HG02571 (cell line): ENCODE data around the gene LRRC51.

ENCODE experiments used
- ATAC-seq: cut with Tn5 transposase; IDR thresholded peaks from one replicate; pipeline ENCODE4 v1.9.1; 2021; ENCODE audit warnings: mild to moderate bottlenecking, moderate library complexity; ENCODE audit not compliant: unreplicated experiment

The LRRC51 gene

DNA sequence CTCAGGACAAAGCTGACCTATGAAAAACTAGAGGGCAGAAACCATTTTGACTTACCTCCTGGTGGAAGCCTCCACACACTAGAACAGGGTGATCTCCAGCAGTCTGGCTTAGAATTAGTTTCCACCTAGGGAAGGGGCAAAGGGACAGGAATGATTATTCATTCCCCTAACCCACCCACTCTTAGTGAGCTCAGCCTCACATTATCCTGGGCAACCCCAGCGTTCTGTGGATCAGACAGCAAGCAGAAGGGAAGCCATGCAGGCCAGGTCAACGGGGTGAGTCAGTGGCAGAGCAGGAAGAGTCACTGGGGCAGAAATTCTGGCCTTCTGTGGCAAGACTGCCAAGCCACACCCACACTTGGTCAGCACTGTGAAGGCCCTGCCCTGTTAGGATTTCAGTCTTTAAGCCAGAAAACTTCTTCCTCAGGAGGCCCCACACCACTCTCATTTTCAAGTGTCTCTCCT is 10.8 kb upstream of the LRRC51 start:
- no peak for ATAC-seq

DNA sequence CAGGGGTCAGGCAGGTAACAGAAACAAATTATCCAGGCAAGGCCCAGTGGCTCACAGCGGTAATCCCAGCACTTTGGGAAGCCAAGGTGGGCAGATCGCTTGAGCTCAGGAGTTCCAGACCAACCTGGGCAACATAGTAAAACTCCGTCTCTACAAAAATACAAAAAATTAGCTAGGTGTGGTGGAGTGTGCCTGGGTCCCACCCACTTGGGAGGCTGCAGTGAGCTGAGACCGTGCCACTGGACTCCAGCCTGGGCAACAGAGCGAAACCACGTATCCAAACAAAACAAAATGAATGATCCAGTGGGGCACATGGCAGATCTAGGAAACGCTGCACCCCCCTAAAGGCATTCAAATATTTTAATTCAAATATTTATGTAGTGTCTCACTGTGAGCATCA is 10.2 kb upstream of the LRRC51 start:
- ATAC-seq = no peak

DNA sequence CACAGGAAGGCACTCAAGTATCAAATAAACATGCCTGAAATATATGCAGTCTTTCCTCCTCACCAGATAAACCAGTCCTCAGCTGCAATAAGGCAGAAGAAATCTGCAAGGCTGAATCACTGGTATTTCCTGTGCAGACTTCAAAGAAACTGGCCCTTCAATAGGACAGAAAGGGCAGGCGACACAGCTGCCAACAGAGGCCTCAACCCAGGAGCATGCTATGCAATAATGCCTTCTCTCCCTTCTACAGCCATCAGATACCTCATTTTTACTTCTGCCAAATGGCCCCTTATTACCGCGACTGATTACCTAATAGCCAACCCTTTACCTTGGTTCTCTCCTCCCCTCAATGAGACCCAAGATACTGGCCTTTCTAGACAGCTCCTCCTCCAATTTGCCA is 8.3 kb upstream of the LRRC51 start:
- ATAC-seq = no peak

DNA sequence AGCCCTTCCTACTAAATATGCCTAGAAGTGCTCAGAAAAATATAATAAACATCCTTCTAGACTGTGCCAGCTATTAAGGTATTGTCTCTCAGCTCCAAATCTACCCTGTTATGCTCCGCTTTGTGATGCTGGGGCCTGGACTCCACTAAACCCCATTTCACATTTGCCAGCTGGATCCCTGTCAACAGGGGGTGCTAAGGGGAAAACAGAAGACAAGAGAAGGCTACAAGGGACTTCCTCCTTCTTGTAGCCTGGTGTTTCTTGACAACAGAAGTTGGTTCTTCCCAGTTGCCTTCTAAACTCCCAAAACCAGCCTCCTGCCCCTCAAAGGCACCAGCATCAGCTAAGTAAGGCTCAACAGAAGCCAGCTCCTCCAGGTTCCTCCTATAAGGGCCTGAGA is 5.5 kb upstream of the LRRC51 start:
- ATAC-seq = no peak

DNA sequence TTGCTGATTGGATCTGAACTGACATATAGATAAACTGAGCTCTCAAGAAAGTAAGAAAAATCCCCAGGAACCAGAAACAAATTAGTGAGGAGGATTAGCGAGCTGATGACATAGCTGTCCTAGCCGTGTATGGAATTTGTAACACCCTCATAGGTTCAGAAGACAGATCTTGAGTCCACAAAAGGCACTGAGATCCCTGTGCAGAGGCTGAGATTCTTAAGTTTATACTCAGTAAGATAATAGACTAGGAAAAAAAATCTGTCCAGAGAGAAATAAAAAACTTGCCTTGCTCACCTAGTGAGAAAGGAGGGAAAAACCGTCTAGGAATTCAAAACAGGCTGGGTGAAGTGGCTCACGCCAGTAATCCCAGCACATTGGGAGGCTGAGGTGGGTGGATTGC is 4.9 kb upstream of the LRRC51 start:
- no peak for ATAC-seq

DNA sequence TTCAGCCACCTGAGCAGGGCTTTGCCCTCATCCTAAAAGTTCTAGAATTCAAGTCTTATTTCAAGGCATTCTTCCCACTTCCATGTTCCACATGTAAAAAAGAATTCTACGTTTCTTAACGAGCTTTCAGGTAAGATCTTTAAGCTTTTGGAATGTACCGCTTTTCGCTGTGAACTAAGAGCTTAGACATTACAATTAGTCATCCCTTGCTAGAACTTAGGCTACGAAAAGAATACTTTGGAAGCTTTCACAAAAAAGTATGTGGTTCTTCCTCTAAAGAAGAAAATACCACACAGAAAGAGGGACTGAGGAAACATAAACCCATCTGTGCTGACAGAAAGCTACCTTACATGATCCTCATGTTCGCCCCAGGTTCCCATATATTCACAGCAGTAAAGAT is 2.2 kb upstream of the LRRC51 start:
- no peak for ATAC-seq

DNA sequence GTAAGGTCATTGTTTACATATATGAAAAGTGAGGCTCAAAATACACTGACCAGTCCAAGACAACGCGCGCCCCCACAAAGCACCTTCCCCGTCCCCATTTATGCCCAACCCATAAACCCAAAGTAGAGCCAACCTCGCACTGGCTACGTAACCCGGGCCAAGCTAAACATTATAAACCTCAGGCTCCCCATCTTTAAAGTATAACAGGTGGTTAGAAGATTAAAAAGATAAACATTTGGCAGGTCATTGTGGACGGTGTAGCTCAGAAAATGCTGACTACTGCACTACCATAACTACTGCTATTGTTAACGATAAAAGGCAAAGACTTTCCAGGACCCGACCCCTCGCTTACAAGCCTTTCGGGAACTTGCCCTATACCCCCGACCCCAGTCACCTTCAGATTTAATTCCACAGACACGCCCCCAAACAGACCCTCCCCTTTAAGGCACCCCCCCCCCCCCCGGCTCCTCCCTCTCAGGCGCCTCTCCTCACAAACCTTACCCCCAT is 778 bp upstream of the LRRC51 start:
- no peak for ATAC-seq

DNA sequence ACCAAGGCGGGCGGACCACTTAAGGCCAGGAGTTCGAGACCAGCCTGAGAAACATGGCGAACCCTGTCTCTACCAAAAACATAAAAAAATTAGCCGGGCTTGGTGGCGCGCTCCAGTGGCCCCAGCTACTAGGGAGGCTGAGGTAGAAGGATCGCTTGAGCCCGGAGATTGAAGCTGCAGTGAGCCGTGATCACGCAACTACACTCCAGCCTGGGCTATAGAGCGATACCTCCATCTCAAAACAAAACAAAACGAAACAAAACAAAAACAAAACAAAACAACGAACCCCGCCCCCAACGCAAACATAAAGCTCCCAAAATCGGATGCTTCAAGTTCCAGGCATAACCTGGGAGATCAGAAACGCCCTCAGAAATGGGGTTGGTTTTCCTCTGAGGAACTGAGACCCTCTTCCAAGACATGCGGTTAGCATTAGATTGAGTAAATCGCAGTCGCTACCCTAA is 564 bp downstream of the LRRC51 start:
- no peak for ATAC-seq

DNA sequence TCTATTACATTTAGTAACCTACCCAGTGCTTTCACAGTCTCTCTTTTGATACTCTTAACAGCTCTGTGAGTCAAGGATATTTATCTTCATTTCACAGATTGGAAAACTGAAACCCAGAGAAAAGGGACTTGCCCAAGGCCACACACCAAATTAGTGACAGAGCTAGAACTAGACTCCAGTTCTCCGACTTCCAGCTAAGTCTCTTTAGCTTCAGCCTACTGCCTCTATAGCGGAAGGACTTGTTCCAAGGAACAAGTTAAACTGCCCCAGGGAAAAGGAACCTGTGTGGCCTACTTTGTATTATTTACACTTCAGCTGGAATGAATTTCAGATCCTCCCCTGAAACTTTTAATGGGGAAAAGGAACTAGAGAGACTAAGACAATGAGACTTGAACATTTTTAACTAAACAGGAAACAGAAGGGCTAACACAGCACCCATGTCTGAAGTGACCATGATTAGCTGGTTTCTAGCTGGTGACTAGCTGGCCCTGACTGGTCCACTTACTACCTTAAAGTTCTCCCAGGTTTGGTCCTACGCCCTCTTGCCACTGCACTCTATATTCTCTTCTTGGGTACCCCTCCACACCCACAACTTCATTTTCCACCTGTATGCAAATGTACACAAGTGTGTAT is 1.3 kb downstream of the LRRC51 start:
- ATAC-seq = no peak

DNA sequence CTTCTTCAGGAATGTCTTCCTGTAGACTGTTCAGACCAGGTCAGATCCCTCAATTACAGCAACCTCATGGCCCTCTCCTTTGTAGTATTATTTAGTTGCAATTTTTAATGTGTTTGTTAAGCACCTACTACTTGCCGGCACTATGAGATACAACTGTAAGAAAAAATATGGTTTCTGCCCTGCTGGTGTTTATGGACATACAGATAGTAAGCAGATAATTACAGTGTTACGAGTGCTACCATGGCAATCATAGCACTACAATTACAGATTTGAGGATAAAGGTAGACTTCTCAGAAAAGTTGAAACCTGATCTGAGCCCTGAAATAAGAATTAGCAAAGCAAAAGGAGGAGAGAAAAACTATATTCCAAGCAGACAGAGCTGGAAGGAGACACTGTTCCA is 2.8 kb downstream of the LRRC51 start:
- no peak for ATAC-seq

DNA sequence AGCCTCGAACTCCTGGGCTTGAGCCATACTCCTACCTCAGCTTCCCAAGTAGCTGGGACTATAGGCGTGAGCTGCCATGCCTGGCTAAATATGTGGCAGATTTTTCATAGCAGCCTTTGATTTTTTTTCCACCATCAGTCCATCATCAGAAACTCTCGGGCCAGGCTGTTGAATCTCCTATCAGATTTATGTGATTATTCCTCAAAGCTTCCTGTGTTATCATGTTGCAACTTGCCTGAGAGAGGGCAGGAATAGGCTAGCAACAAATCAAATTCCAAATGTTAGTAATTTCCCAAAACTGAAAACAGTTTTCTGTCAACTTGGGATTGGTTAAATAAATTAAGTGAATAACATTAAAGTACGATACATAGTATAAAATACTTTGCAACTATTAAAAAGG is 3.4 kb downstream of the LRRC51 start:
- ATAC-seq = no peak

DNA sequence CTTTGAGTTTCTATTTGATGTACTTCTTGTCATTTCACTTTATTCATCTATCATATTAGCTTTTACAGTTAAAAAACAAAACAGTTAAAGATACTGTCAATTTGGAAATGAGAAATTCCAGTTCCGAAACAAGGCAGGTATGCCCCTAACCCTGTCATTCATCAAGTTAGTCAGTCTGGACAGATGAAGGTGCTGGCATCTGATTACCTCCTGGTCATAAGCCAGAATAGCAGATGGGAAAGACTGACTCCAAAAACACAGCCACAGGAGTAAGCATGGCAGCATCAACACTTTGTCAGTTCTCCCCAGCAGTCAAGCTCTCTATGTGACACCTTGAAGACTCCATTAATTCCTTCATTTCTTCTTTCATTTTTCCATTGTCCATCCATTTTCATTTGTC is 4.3 kb downstream of the LRRC51 start:
- no peak for ATAC-seq

DNA sequence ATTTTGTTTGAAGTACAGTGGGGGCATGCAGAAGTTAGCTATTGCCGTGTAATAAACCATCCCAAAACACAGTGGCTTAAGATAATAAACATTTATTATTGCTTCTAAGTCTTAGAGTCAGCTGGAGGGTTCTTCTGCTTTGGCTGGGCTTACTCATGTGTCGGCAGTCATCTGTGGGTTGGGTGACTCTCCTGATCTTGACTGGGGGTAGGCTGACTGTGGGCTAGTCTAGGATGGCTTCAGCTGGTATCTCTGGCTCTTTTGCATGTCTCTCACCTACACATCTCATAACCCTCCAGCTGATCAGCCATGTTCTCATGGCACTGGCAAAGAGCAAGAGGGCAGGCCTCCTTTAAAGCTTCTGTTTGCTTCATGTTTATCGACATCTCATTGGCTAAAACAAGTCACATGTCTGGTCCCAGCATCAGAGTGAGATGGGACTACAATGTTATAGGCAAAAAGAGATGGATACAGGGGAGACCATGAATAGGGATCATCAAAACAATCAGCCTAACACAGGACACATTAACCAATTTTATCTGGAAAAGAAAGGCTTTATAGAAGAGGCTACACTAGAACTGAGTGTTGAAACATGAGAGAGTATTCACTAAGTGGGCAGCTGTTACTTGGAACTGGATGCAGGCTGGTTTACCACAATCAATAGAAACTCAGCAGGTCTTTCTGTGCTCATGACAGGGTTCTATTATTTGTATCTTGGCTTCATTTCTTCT is 5.1 kb downstream of the LRRC51 start:
- no peak for ATAC-seq

DNA sequence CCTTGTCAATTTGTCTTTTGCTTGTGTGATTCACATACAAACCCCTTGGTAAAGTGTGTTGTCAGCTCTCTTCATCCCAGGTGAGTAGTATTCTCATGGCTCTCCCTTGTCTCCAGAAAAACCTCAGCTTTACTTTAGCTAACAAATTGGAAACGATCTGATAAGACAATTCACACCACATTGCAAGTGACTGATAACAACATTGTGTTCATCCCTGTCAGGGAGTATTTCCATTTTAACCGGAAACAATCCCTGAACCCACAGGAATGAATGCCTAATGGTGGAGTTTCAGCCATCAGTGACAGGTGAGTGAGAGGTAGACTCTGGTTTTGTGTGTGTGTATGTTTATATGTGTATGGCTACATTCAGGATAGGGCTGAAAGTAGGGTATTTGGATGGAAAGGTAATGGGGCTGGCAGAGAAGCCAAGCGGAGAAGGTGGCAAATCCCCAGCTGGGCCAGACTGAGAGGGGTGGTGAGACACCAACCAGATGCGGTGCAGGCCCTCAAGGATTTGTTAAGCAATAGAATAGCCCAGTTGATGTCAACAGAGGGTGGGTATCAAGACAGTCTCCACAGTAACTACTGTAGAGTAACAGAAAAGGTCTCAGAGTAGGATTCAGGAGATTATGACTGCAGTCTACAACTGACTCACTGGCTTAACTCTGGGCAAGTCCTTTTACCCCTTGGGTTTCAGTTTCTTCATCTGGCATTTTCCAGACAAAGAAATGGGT is 7.6 kb downstream of the LRRC51 start:
- ATAC-seq = no peak

DNA sequence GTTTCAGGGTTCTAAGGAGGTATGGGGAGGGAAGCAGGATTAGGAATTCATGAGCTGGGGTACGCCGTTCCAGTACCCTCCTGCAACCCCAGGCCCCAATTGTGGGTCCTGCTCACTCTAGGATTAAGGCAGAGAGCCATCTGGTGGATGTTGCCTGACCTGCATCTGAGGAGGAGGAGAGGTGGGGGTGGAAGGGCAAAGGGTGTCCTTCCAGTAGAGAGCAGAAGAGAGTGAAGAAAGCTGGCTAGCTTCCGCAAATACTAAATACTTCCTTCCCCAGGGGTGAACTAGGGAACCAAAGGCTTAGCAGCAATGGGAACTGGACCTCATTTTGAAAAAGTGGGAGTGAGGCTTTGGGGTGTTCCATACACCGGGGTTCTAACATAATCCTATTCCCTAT is 10.6 kb downstream of the LRRC51 start:
- ATAC-seq = no peak

DNA sequence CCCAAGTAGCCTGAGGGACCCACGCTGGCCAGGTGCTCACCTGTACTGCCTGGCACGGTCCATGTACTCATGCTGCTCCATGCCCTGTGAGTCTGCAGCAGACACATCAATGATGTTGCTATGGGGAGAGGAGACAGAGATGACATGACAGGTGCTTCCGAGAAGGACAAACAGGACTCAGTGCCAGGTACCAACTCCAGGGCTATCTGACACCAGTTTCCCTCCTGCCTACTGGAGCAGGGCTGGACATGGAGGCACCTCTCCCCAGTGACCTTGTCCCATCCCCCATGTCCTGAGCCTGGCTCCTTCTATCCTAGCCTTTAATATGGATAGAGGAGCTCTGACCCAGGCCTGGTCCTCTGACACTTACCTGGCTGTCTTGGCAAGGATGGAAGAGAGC is 18.1 kb downstream of the LRRC51 start:
- no peak for ATAC-seq

DNA sequence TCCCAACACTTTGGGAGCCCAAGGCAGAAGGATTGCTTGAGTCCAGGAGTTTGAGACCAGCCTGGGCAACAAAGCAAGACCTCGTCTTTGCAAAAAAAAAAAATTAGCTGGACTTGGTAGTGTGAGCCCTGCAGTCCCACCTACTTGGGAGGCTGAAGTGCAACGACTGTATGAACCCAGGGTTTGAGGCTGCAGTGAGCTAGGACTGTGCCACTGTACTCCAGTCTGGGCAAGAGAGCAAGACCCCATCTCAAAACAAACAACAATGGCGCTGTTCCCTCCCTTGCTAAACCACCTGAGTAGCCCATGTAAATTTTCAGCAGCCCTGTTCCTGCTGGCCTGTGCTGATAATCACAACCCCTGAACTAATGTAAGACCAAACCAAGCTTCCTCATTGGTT is 19.4 kb downstream of the LRRC51 start:
- no peak for ATAC-seq

DNA sequence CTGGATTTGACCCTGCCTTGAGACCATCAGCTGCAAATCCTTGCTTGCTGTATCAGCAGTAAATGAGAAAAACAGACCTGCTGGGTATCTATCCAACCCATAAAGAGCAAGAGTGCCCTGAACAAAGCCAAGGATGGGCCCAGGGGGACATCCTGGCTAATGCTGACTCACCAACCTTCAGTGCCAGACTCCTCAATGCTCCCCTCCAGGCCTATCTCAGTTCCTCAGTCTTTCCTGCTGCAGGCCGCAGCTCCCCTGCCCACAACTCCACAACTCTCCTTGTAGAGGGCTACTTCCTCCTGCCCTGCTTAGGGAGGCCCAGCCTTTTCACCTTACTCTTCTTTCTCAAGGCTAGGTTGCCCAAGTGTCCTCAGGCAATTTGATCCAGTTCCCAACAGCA is 19.8 kb downstream of the LRRC51 start:
- no peak for ATAC-seq

DNA sequence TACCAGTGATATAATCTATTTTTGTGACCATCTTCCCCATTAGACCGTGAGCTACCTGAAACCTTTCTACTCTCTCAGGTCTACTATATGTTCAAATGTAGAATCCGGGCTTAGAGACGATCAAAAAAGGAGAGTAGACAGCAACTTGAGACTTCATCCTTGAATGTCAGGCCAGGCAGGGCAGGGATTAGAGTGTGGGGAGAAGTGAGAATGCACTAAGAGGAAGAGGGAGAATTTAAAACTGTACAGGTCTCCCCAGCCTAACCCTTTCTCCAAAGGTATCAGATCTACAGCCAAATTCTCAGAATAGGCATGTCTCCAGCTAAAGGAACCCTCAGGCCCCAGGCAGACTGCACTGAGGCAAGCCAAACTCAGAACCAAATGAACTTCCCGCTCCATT is 21.5 kb downstream of the LRRC51 start:
- no peak for ATAC-seq

DNA sequence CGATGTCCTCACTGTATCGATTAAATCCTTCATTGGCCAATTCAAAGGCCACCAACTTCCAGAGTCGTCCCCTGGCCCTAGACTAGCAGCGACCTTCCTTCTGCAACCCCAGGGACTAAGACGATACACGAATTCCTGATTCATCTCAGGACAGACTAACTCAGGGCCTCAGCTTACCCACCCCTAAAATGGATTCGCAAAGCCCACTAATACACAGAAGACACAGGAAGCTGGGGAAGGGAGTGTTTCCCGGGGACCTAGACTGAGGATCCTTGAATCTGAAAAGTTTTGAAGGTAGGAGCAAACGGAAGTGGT is 21.9 kb downstream of the LRRC51 start:
- ATAC-seq = no peak

DNA sequence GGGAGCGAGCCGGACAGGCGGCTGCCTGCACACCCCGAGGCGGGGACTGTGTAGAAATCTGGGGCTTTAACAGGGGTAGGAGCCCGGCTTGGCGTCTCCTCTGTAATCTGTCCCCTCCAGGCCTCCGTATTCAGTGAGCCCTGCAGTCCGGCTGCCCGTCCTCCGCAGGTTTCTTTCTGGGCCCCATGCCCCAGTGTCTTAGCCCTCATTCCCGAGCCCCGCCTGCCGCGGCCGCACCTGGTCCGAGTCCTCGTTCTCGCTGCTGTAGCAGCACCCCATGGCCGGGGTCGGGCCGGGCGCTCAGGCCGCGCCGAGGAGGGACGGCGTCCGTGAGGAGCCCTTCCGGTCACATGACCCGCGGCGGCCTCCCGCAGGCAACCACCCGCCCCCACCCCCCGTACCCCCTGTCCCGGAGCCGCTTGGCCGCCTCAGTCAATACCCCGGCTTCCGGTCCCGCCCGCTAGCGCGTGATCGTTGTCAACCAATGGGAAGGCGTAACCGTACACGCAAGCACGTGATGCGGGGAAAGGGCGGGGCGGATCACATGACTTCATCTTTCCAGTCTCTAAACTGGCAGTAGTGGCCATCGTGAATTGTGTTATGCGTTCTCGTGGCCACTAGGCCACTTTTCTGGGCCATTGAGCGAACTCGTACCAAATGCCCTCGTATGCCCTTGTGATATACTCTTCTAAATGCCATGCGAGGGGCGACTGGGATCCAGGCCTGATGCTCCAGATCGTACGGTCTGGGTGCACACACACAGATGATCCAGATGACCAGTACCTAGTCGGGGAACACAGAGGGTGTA is 22.5 kb downstream of the LRRC51 start, which contains the start of gene LAMTOR1:
LAMTOR1 (minus strand) TSS at position 352 of the 808 bp plus-strand sequence; CDS start at position 279, 73 bp downstream.
- peak; percentile 88 for ATAC-seq
